HEK293T (cell line): ENCODE measurements around the gene LGR6.

Experiments
- BHLHE40 ChIP-seq: fragments of 450-650 bp; IDR thresholded peaks from 2 replicates; pipeline ENCODE4 v1.6.1; 2016; ENCODE audit warnings: mild to moderate bottlenecking, moderate library complexity, borderline replicate concordance
- SP1 ChIP-seq: fragments of 450-650 bp; IDR thresholded peaks from 2 replicates; pipeline ENCODE4 v1.6.1; 2017

- TF ChIP-seq SP1 = no peak
- TF ChIP-seq BHLHE40 = no peak
Observed at GRCh38 chr1:202259705-202260104, 66.1 kb downstream of the LGR6 start.
